HG02870 (cell line): ENCODE data around the gene BRF1.

Source experiments
- ATAC-seq: cut with Tn5 transposase; IDR thresholded peaks from one replicate; pipeline ENCODE4 v1.9.1; 2021; ENCODE audit warnings: mild to moderate bottlenecking, moderate library complexity; ENCODE audit not compliant: unreplicated experiment

BRF1 gene

GRCh38 chr14:105240811-105241576 is 59.8 kb downstream of the BRF1 start:
- ATAC-seq: no peak

GRCh38 chr14:105229099-105229655 is 71.6 kb downstream of the BRF1 start:
- ATAC-seq: no peak

- no peak for ATAC-seq
These were observed 72.2 kb downstream of the BRF1 start for GRCh38 chr14:105228562-105228961.

GRCh38 chr14:105227346-105227745 is 73.5 kb downstream of the BRF1 start:
- ATAC-seq: no peak

GRCh38 chr14:105226198-105226597 is 74.6 kb downstream of the BRF1 start:
- ATAC-seq: no peak

GRCh38 chr14:105224845-105225570 is 75.8 kb downstream of the BRF1 start:
- ATAC-seq: no peak

DNA sequence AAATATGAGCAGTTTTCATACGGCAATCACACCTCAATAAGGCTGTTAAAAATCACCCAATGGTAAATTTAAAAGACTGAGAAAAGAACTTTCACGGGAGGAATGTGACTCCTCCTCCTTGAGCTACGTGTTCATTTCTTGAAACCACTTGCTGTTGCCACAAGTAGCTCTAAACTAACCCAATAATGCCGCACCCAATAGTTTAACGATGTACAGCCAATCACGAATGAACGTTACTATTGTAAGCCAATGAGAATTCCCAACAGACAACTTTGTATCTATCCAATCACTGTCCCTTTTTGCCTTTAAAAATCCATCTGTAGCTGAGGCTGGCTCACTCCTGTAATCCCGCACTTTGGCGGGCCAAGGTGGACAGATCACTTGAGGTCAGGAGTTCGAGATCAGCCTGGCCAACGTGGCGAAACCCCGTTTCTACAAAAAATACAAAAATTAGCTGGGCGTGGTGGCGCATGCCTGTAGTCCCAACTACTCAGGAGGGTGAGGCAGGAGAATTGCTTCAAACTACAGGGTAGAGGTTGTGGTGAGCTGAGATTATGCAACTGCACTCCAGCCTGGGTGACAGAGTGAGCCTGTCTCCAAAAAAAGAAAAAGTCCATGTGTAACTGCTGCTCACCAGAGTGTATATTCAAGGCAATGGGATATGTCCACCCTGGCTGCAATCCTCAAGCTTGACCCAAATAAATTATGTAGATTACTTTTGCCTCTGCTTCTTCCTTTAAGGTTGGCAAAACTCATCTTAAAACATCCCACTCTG is 76.8 kb downstream of the BRF1 start:
- ATAC-seq: no peak

GRCh38 chr14:105223260-105223659 is 77.5 kb downstream of the BRF1 start:
- ATAC-seq: no peak

GRCh38 chr14:105221598-105222178 is 79.1 kb downstream of the BRF1 start:
- ATAC-seq: no peak

DNA sequence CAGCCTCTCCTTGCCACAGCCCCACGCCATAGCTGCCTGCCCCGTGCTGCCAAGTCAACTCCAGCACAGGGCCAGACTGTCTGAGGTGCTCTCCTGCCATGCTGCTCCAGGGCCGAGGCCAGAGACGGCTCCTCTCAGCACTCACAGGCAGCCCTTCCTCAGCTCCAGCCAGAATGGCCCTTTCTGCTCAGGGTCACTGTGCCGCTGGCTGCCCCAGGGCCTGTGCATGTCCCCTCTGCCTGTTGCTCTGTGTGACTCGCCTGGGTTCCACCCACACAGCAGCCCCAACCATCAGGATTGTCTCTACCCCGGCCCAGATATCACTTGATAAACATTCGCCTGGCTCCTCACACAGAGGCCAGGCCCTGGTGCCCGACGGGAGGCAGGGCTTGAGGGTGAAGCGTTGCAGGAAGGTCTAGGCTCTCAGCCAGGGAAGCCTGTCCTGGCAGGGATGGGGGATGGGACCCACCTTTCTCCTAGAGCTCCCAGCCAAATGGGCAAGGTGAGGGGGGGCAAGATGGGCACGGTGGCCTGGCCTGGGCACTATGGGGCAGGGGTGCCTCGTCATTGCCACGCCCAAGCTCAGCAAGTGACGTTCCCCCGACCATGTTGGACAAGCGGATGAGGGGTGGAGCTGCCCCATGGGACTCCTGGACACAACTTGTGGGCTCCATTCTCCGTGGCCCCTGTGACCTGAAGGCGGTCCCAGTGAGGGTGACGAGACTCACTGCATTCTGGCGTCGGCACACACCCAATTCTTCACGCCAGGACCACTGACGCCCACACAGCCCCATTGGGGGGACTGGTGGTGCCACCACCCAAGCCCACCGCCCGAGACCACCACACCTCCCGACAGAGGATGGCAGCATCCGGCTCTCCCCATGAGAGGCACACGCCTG is 79.9 kb downstream of the BRF1 start:
- ATAC-seq: no peak

DNA sequence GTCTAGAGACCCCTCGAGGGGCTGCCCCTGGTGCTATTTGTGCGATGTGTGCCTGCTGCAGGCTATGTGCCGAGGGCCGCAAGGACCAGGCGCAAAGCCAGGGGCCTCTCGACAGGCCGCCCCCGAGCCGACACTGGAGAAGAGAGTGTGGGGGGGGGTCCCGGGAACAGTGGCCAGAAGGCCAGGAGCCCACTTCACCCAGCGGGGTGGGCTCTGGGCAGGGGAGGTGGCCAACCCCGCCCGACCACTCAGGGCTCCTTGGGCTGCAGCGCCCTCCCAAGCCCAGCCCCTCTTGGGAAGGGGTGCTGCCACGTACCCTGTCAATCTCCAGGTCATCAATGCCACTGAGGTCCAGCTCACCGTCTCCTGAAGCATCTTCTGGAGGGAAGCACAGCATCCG is 81.0 kb downstream of the BRF1 start:
- no peak for ATAC-seq

DNA sequence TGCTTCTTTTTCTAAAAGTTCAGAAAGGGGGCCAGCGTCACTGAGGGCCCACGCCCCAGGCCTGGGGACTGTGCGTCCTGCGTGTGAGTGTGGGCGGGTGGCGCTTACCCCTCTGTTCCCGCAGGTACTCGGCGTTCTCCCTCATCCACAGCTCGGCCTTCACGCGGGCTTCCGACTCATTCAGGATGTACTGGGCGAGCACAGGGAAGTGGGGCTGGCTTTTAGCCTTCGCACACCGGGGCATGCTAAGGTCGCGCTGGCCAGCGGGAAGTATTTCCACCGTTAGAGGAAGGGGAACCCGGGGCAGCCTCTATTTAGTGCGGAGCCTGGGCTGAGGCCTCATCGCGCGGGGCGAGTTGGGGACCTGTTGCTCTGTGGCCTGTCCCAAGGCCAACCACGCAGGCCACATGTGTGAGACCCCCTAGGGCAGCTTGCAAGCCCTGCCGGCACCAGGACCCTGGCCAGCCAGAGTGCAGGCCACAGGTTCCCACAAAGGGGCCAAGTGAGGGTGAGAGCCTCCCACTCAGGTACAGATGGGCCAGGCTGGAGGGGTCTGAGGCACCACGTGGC is 81.7 kb downstream of the BRF1 start:
- ATAC-seq: no peak

DNA sequence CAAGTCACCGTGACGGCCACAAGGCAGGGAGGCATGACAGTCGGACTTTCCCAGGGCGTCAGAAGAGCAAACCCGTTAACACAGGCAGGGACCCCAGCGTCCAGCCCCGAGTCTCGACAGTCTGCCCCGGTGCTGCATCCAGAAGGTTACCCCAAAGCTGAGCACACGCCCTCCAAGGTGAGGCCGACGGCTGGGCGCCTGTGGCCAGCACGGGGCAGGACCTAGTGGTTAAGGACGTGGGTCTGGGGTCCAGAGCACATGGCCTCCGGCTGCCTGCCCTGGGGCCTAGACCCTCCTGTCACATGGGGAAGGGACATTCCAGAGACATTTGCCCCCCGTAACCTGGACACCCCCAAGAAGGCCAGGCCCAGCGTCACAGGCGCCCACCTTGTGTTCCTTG is 82.2 kb downstream of the BRF1 start:
- ATAC-seq: no peak

GRCh38 chr14:105217774-105218173 is 83.0 kb downstream of the BRF1 start:
- no peak for ATAC-seq

DNA sequence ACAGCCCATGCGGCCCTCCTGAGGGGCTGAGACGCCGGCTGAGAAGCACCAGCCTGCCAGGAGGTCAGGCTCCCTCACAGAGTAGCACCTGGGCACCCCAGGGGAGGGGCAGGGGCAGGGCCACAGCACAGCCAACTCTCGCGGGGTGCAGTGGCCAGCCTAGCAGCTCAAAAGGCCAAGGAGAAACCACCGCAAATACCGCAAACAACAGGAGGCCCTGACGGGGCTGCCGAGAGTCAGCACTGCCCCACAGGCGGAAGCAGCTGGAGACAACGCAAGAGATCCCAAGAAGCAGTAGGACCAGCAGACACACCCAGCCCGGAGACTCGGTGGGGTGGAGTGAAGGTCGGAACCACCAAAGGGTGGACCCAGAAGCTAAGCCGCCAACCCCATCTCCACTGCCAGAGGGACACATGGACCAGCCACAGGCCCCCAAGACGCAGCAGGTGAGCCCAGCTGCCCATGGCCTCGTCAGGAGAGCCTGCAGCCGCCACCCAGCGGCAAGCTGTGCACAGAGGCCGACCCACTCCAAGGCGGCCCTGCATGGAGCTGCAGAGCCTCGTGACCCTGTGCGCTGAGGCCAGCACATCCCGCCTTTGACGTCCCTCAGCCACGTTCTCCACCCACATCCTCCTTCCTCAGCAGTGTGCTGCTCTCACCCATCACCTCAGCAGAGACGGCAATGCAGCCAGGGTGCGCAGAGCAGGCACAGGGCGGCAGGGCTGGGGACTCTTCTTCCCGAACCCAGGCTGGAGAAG is 84.1 kb downstream of the BRF1 start:
- ATAC-seq: no peak

- no peak for ATAC-seq
These were observed 85.2 kb downstream of the BRF1 start for GRCh38 chr14:105215602-105216001.

DNA sequence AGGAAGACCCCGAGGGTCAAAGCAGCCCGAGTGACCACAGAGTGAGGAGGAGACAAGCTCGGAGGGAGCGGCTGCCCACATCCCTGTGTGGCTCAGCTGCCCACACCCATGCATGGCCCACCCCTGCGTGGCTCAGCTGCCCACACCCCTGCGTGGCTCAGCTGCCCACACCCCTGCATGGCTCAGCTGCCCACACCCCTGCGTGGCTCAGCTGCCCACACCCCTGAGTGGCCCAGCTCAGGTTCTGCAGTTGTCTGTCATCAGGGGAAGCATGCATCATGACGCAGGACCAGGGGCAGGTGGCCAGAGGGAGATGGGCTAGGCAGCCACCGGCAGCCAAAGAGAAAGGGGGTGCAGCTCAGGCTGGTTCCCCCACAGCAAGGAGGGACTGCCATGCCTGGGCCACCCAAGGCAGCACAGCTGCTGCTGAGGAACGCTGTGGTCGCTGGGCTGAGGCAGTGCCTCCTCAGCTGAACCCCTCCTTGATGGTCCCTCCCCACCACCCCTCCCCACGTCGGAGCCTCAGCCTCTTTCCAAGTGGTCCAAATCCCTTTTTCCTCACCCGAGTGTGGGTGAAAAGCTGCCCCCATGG is 86.4 kb downstream of the BRF1 start:
- no peak for ATAC-seq

DNA sequence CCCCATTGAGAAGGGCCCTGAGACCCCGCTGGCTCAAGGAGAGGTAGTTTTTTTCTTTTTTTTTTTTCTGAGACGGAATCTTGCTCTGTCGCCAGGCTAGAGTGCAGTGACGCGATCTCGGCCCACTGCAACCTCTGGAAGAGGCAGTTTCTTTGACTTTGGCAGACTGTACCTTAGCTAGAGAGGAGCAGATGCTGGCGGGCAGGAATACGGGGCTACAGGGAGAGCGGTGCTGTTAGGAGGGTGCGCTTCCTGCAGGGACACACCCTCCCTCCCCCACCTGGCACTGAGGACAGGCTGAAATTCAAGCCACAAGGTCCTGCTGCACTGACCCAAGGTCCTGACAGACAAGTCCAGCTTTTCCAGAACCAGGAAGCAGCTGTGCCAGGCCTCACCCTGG is 87.4 kb downstream of the BRF1 start:
- ATAC-seq: no peak
